DOHH2 (cell line): ENCODE results near the gene KIAA0513.

Experiments
- CTCF ChIP-seq: fragments of 200-600 bp; sonication (generic); IDR thresholded peaks from one replicate; pipeline ENCODE4 v1.5.1; 2014; ENCODE audit warnings: antibody characterized with exemption, mild to moderate bottlenecking, low read depth, low read length; ENCODE audit not compliant: poor library complexity, severe bottlenecking
- EZH2phosphoT487 ChIP-seq: fragments of 200-600 bp; sonication (generic); IDR thresholded peaks from 2 replicates; pipeline ENCODE4 v1.6.1; 2017; ENCODE audit warnings: borderline replicate concordance, mild to moderate bottlenecking, antibody characterized with exemption, low read length, moderate library complexity, mixed read lengths

- no peak for TF ChIP-seq CTCF
- TF ChIP-seq EZH2phosphoT487, result no peak
Observed at GRCh38 chr16:85096921-85097320, 69.3 kb downstream of the KIAA0513 start.
